IgD-negative memory B cell (primary cell): ENCODE measurements around the gene ELF1. TPM values are rescaled to one million over a fixed set of nuclear protein-coding genes. Genes with fewer than 3 reads are reported as not detected.
"Not testable (repeated sequence)": the region's sequence is repeated elsewhere in the genome, so short reads cannot be mapped to it uniquely, and the experiment has no call there.

ENCODE experiments used
- H3K27ac Mint-ChIP-seq, 3 donors: one replicate each; pipeline ENCODE4 v1.8.0; 2020 to 2022; ENCODE audit warnings: mild to moderate bottlenecking in 3 of 3, mixed read lengths in 3 of 3, moderate library complexity in 1 of 3
- H3K27me3 Mint-ChIP-seq: one replicate; pipeline ENCODE4 v1.8.0; 2021; ENCODE audit warnings: mixed read lengths
- H3K36me3 Mint-ChIP-seq: one replicate; pipeline ENCODE4 v1.8.0; 2020; ENCODE audit warnings: mild to moderate bottlenecking, mixed read lengths
- H3K4me1 Mint-ChIP-seq, 3 donors: one replicate each; pipeline ENCODE4 v1.8.0; 2020 to 2022; ENCODE audit warnings: mixed read lengths in 3 of 3, mild to moderate bottlenecking in 1 of 3
- H3K4me3 Mint-ChIP-seq, 4 donors: one replicate each; pipeline ENCODE4 v1.8.0; 2020 to 2022; ENCODE audit warnings: mild to moderate bottlenecking in 4 of 4, mixed read lengths in 4 of 4, moderate library complexity in 3 of 4
- H3K9me3 Mint-ChIP-seq, 3 donors: one replicate each; pipeline ENCODE4 v1.8.0; 2020 to 2021; ENCODE audit warnings: mixed read lengths in 3 of 3, mild to moderate bottlenecking in 1 of 3
- polyA plus RNA-seq: library from polyadenylated mRNA; unstranded; fragments of 300-500 nt; fragmentation: Illumina TruSeq; gene quantifications from one replicate; pipeline ENCODE4 v1.2.3, GENCODE V29; 2021

The ELF1 gene
- polyA plus RNA-seq, 1 donor from 2014 or later, result 148 TPM

DNA sequence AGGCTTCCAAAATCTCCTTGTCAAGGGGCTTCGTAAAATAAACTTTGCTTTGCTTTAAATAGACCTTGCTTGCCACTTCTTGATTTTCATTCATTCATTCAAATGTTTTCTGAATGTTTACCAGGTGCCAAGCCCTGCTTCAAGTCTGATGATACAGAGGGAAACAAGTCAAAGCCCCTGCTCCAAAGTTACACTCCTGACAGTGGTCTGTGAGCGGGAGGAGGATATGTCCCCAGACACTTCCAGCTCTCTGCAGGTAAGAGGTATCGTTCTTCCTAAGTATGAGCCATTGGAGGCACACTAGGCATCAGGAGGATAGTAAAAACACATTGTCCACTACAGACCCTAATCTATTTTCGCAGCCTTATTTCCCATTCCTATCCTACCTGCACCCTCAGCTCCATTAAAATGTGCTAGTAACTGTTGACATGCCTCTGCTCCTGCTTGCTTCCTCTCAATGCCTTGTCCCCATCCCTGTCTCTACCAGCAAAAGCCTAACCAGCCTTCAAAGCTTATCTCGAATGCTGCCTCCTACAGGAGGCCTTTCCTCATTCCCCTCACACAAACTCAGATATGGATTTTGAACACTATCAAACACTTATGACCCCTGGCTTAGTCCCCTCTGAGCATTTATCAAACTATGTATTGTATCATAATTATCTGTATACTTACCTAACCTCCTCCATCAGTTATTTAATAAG, 36.0 kb upstream of the ELF1 start:
- Mint-ChIP-seq H3K4me3 (peak overlapping the region in 2 of 4 donors; percentile 84 to 88), H3K27me3 (no peaks in the 10 kb centered on the region), H3K27ac (peak overlapping the region in 2 of 3 donors; percentile 2 to 3), H3K9me3 (no peaks in the 10 kb centered on the region), H3K4me1 (peaks cover 37 to 51% (median 46%) of the 10 kb centered on the region in 3 donors), H3K36me3 (no peaks in the 10 kb centered on the region)

DNA sequence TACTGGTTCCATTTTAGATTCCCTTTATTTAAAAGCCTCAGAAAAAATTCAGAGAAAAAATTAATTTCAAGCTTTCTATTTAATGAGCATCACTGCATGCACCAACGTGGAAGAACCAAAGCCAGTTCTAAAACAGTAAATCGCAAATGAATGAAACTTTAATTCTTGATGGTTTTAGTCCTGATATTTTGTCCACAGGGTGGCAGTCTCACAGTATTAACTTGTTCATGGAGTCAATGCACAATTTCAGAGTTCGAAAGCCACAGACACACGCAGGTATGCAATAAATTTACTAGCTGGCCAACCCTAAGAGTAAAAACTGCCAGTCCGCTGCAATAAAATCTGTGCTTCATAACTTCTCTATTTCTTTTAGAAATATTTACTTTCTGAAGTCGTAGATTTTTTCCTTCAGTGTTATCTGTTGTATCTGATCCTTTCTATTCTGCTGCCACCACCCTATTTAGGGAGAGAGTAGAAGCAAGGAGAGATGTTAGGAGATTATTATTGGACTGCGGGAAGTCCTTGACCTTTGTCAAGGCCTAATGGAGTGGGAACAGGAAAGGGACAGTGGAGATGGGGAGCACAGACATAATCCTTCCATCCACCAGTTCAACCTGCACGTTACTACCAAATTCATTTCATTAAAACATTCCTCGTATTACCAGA, 35.2 kb upstream of the ELF1 start:
- Mint-ChIP-seq H3K4me1 (peaks cover 34 to 49% (median 45%) of the 10 kb centered on the region in 3 donors), H3K36me3 (no peaks in the 10 kb centered on the region), H3K27ac (peak overlapping the region; percentile 50 to 83 (median 55)), H3K9me3 (no peaks in the 10 kb centered on the region), H3K27me3 (no peaks in the 10 kb centered on the region), H3K4me3 (peak overlapping the region; percentile 49 to 88 (median 68))

DNA sequence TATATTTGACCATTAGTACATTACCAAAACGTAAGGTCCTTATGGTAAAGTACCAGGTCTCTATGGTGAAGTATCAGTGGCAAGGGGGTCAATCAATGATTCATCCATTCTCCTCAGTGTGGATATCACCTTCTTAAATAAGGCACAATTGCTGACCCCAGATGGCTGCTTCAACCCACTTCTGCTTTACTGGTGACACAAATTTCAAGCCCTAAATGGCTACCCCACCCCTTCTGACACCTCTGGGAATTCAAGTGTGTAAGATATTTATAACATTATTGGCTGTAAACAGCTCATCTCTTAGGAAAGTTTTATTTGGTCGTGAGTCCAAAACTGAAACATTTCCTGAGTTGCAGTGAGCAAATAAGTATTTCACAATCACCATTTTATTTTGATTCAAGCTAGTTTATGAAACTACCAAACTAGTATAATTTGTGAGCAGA, 34.3 kb upstream of the ELF1 start:
- Mint-ChIP-seq H3K27me3 (no peaks in the 10 kb centered on the region), H3K4me3 (peak overlapping the region; percentile 49 to 88 (median 68)), H3K27ac (peak overlapping the region; percentile 50 to 83 (median 55)), H3K36me3 (peaks cover 2% of the 10 kb centered on the region), H3K4me1 (peaks cover 35 to 49% (median 47%) of the 10 kb centered on the region in 3 donors), H3K9me3 (no peaks in the 10 kb centered on the region)

DNA sequence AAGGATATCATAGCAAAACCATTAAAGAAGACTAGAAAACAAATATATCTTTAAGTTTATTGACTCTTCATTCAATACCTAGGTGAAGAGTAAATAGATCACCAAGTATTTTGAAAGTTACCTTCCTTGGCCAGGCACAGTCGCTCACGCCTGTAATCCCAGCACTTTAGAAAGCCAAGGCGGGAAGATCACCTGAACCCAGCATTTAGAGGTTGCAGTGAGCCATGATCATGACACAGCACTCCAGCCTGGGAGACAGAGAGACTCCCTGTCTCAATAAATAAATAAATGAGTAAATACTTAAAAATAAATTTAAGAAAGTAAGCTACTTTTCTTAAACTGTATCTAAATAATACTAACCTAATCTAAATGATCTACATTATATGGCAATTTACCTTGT, 33.3 kb upstream of the ELF1 start:
- Mint-ChIP-seq H3K4me1 (peaks cover 35 to 46% (median 44%) of the 10 kb centered on the region in 3 donors), H3K27ac (no peak overlapping the region), H3K36me3 (peaks cover 2% of the 10 kb centered on the region), H3K9me3 (no peaks in the 10 kb centered on the region), H3K4me3 (peak overlapping the region in 1 of 4 donors; percentile 52), H3K27me3 (no peaks in the 10 kb centered on the region)

DNA sequence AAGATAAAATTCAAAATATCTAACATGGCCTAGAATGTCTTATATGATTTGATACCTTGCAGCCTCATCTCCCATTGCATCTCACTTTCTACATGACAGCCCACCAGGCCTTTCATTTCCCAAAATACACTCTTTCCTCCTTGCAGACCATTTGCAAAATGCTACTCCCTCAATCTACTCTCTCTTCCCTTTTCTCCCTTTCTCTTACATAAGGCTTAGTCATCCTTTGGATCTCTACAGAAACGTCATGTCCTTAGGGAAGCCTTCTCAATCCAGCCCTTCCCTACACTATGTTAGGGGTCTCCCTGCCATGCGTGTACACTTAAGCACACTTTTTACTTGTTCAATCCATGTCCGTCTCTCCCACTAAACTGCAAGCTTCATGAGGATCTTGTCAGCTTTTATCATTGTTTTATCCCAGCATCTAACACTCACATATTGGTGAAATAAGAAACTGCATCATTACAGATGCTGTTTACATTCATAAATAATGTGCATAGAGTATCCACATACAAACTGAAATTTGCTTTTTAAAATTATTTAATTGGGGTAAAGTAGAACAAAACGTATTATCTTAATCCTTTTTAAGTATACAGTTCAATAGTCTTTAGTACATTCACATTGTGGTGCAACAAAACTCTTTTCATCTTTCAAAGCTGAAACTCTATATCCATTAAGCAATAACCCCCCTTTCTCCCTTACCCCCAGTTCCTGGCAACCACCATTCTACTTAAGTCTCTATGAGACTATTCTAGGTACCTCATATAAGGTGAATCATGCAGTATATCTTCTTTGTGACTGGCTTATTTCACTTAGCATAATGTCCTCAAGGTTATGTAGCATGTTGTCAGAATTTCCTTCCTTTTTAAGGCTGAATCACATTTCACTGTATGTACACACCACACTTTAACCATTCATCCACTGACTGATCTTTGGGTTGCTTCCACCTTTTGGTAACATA, 30.6 kb upstream of the ELF1 start:
- Mint-ChIP-seq H3K9me3 (no peaks in the 10 kb centered on the region), H3K4me3 (peak overlapping the region in 1 of 4 donors; percentile 9), H3K27ac (peak overlapping the region in 1 of 3 donors; percentile 24), H3K36me3 (peaks cover 2% of the 10 kb centered on the region), H3K4me1 (peaks cover 30 to 35% (median 32%) of the 10 kb centered on the region in 3 donors), H3K27me3 (no peaks in the 10 kb centered on the region)

DNA sequence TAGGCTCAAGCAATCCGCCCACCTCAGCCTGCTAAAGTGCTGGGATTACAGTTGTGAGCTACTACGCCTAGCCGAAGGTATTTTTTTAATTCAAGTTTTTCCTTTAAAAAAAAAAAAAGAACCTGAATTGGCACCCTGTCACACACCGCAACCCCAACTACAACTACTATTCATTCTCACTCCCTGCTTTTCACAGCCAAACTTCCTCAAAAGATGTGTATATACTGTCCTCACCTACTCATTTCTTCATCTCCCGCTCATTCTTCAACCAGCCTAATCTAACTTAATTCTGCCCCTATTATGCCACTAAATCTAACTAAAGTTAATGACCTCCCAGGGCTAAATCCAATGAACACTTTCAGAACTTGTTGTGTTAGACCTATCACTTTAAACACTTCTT, 29.5 kb upstream of the ELF1 start:
- H3K9me3 Mint-ChIP-seq, result no peaks in the 10 kb centered on the region
- H3K4me3 Mint-ChIP-seq, result peak overlapping the region in 1 of 4 donors; percentile 29
- H3K36me3 Mint-ChIP-seq, result peaks cover 2% of the 10 kb centered on the region
- H3K4me1 Mint-ChIP-seq, result peaks cover 19 to 24% (median 22%) of the 10 kb centered on the region in 3 donors
- H3K27me3 Mint-ChIP-seq, result no peaks in the 10 kb centered on the region
- H3K27ac Mint-ChIP-seq, result peak overlapping the region in 1 of 3 donors; percentile 32

DNA sequence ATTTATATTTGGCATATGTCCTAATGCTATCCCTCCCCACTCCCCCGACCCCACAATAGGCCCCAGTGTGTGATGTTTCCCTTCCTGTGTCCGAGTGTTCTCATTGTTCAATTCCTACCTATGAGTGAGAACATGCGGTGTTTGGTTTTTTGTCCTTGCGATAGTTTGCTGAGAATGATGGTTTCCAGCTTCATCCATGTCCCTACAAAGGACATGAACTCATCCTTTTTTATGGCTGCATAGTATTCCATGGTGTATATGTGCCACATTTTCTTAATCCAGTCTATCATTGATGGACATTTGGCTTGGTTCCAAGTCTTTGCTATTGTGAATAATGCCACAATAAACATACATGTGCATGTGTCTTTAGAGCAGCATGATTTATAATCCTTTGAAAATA, 23.3 kb upstream of the ELF1 start:
- H3K36me3 Mint-ChIP-seq, H3K4me3 Mint-ChIP-seq, H3K27me3 Mint-ChIP-seq, H3K9me3 Mint-ChIP-seq, H3K27ac Mint-ChIP-seq: not testable (repeated sequence)
- H3K4me1 Mint-ChIP-seq, result peaks cover 4 to 17% (median 10%) of the 10 kb centered on the region in 3 donors

DNA sequence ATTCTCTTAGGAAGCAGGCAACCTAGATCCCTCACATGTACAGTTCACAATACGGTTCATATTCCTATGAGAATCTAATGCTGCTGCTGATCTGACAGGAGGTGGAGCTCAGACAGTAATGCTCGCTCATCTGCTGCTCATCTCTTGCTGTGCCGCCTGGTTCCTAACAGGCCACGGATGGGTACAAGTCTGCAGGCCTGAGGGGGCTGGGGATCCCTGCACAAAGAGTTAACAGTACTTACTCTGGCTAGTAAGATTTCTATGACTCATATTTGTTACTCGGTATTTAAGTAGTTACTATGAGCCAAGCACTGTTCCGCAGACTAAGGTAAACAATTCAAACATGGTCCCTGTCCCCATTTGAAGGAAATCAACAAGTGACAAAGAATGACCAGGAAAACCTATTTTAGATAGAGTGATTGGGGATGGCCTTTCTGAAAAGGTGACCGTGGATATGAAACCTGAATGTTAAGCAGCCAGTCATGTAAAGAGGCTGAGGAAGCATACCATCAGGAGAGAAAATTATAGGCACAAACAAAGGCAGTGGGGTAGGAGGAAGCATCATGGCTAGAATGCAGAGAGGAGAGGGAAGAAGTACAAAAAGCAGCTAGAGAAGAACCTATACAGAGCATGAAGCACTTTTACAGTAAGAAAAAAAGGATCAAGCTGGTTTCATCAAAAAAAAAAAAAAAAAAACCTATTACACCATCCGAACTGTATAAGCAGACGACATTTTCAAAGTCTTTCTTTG, 21.6 kb upstream of the ELF1 start:
- no peaks in the 10 kb centered on the region for H3K27me3 Mint-ChIP-seq
- peaks cover 0 to 1% (median 0%) of the 10 kb centered on the region in 3 donors for H3K9me3 Mint-ChIP-seq
- H3K27ac Mint-ChIP-seq, result peak overlapping the region in 1 of 3 donors; percentile 1
- H3K36me3 Mint-ChIP-seq, result no peaks in the 10 kb centered on the region
- peaks cover 4 to 15% (median 10%) of the 10 kb centered on the region in 3 donors for H3K4me1 Mint-ChIP-seq
- no peak overlapping the region for H3K4me3 Mint-ChIP-seq

DNA sequence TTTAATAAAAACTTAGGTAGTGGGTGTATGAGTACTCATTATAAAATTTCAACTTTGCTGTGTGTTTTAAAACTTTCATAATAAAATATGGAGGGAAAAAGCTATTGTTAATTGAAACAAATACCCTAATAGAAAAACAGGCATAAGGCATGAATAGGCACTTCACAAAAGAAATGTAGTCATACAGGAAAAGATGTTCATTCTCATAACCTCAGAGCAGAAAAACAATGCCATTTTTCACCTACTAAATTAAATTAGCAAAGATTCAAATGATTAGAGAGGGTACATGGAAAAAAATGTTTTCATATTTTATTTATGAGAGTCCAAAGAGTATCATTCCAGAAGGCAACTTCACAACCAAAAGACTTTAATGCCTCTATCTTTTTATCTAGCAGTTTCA, 20.6 kb upstream of the ELF1 start:
- Mint-ChIP-seq H3K4me3 (no peak overlapping the region), H3K36me3 (no peaks in the 10 kb centered on the region), H3K27me3 (no peaks in the 10 kb centered on the region), H3K4me1 (peaks cover 7 to 18% (median 15%) of the 10 kb centered on the region in 3 donors), H3K9me3 (peaks cover 0 to 1% (median 0%) of the 10 kb centered on the region in 3 donors), H3K27ac (no peak overlapping the region)

DNA sequence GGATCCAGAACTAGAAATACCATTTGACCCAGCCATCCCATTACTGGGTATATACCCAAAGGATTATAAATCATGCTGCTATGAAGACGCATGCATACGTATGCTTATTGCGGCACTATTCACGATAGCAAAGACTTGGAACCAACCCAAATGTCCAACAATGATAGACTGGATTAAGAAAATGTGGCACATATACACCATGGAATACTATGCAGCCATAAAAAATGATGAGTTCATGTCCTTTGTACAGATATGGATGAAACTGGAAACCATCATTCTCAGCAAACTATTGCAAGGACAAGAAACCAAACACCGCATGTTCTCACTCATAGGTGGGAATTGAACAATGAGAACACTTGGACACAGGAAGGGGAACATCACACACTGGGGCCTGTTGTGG, 17.4 kb upstream of the ELF1 start:
- H3K4me3 Mint-ChIP-seq, H3K27me3 Mint-ChIP-seq, H3K27ac Mint-ChIP-seq, H3K9me3 Mint-ChIP-seq, H3K36me3 Mint-ChIP-seq: not testable (repeated sequence)
- H3K4me1 Mint-ChIP-seq, result peaks cover 16 to 19% (median 17%) of the 10 kb centered on the region in 3 donors

DNA sequence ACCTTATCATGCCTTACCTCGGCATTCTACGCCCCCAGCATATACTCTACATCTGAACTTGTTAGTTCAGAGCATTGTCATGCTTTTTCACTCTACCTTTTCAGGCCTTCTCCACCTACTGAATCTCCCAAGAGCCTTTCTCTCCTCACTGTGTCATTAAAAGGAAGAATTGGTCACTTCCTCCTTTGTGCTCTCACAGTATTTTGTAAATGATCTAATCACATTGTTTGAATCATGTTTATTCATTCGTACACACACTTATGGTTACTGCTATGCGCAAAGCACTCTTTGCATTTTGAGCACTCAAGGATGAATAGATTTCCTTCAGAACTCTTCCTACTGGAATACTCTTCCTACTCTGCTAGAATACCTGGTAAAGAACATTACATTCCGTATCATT, 15.8 kb upstream of the ELF1 start:
- H3K9me3 Mint-ChIP-seq, result no peaks in the 10 kb centered on the region
- H3K4me3 Mint-ChIP-seq, result no peak overlapping the region
- H3K4me1 Mint-ChIP-seq, result peaks cover 11 to 21% (median 15%) of the 10 kb centered on the region in 3 donors
- H3K36me3 Mint-ChIP-seq, result no peaks in the 10 kb centered on the region
- no peaks in the 10 kb centered on the region for H3K27me3 Mint-ChIP-seq
- no peak overlapping the region for H3K27ac Mint-ChIP-seq

DNA sequence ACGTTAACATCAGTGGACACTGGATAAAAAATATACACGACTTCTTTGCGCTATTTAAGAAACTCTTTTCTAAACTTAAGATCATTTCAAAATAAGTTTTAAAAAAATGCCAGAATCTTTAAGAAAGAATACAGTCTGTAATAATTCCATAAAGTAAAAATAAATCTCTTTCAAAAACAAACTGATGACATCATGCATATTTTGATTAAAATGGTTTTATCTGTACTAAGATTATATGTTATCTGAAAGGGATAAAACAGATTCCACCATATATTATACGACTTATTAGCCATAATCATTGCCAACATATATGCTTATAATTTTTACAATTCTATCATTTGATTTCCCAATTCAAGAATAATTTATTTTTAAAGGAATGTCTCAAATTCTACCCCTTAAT, 15.3 kb upstream of the ELF1 start:
- H3K27ac Mint-ChIP-seq, result no peak overlapping the region
- H3K9me3 Mint-ChIP-seq, result no peaks in the 10 kb centered on the region
- H3K4me1 Mint-ChIP-seq, result peaks cover 11 to 22% (median 14%) of the 10 kb centered on the region in 3 donors
- no peaks in the 10 kb centered on the region for H3K27me3 Mint-ChIP-seq
- H3K4me3 Mint-ChIP-seq, result no peak overlapping the region
- no peaks in the 10 kb centered on the region for H3K36me3 Mint-ChIP-seq

DNA sequence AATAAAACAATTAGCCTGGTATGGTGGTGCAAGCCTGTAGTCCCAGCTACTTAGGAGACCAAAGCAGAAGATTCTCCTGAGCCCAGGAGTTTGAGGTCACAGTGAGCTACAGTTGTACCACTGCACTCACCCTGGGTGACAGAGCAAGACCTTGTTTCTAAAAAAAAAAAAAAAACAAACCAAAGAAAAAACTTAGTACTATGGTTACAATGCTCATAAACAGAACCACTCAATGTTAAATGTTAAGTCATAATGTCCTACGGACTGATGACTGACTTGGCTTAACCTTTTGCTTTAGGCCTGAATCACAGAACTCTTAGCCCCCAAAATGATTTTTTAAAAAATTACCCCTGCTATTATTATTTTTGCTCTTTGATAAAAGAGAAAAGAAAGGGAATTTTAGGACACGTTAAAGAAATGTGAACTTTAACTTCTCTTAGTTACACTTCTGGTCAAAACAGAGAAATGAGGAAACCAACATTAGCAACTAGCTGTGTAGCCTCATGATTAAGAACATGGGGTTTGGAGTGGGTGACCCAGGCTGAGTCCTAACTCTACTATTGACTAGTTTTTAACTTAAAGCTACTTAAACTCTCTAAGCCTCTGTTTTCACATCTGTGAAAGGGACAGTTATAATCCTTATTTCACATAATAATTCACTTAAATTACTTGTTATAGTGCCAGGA, 13.7 kb upstream of the ELF1 start:
- Mint-ChIP-seq H3K27me3 (no peaks in the 10 kb centered on the region), H3K9me3 (no peaks in the 10 kb centered on the region), H3K4me1 (peaks cover 11 to 22% (median 13%) of the 10 kb centered on the region in 3 donors), H3K4me3 (no peak overlapping the region), H3K27ac (peak overlapping the region in 1 of 3 donors; percentile 47), H3K36me3 (no peaks in the 10 kb centered on the region)

DNA sequence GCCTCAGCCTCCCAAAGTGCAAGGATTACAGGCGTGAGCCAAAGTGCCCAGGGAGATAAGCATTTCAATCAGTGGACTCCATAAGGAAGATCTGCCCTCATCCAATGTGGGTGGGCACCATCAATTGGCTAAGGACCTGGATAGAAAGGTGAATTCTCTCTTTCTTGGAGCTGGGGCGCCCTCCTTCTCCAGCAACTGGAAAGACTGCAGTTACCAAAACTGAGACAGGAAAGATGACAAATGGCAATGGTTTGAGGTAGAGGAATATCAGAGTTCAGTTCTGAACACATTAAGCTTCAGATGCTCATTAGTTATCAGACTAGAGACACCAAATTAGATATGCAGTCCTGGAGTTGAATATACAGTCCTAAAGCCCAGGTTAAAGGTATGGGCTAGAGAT, 10.5 kb upstream of the ELF1 start:
- Mint-ChIP-seq H3K4me1 (peaks cover 10 to 21% (median 14%) of the 10 kb centered on the region in 3 donors), H3K27me3 (no peaks in the 10 kb centered on the region), H3K9me3 (no peaks in the 10 kb centered on the region), H3K27ac (no peak overlapping the region), H3K36me3 (peaks cover 2% of the 10 kb centered on the region), H3K4me3 (no peak overlapping the region)
